ENCODE measurements around the gene JARID2.

Gene JARID2

GRCh38 chr6:15369838-15370237, 124.0 kb downstream of the JARID2 start:
- H3K27me3 ChIP-seq (ENCODE audit: control insufficient read depth in 2 of 2, insufficient read depth in 2 of 2, low read length in 2 of 2): no peaks in the 10 kb centered on the region
- H3K4me3 ChIP-seq (ENCODE audit: low read length in 2 of 2): no peak overlapping the region
- H3K36me3 ChIP-seq (ENCODE audit: control insufficient read depth in 2 of 2, insufficient read depth in 2 of 2, low read length in 2 of 2): no peaks in the 10 kb centered on the region
- H3K4me1 ChIP-seq (ENCODE audit: control insufficient read depth in 2 of 2, insufficient read depth in 2 of 2, low read length in 2 of 2): peaks cover 14 to 21% of the 10 kb centered on the region in 2 donors
- no peak overlapping the region for H3K27ac ChIP-seq (ENCODE audit: low read depth in 2 of 2, low read length in 2 of 2)
- no peaks in the 10 kb centered on the region for H3K9me3 ChIP-seq (ENCODE audit: control insufficient read depth in 2 of 2, low read length in 2 of 2)
- no peak overlapping the region for H3K9ac ChIP-seq (ENCODE audit: low read depth in 1 of 2, low read length in 2 of 2)

GRCh38 chr6:15370733-15371671, 125.1 kb downstream of the JARID2 start:
- H3K9ac ChIP-seq (ENCODE audit: low read depth in 1 of 2, low read length in 2 of 2): no peak overlapping the region
- peaks cover 8 to 12% of the 10 kb centered on the region in 2 donors for H3K4me1 ChIP-seq (ENCODE audit: control insufficient read depth in 2 of 2, insufficient read depth in 2 of 2, low read length in 2 of 2)
- H3K9me3 ChIP-seq (ENCODE audit: control insufficient read depth in 2 of 2, low read length in 2 of 2): no peaks in the 10 kb centered on the region
- H3K27ac ChIP-seq (ENCODE audit: low read depth in 2 of 2, low read length in 2 of 2): no peak overlapping the region
- H3K36me3 ChIP-seq (ENCODE audit: control insufficient read depth in 2 of 2, insufficient read depth in 2 of 2, low read length in 2 of 2): no peaks in the 10 kb centered on the region
- no peak overlapping the region for H3K4me3 ChIP-seq (ENCODE audit: low read length in 2 of 2)
- no peaks in the 10 kb centered on the region for H3K27me3 ChIP-seq (ENCODE audit: control insufficient read depth in 2 of 2, insufficient read depth in 2 of 2, low read length in 2 of 2)

GRCh38 chr6:15372932-15373331, 127.1 kb downstream of the JARID2 start:
- Histone ChIP-seq H3K36me3 (ENCODE audit: control insufficient read depth in 2 of 2, insufficient read depth in 2 of 2, low read length in 2 of 2) (no peaks in the 10 kb centered on the region), H3K4me1 (ENCODE audit: control insufficient read depth in 2 of 2, insufficient read depth in 2 of 2, low read length in 2 of 2) (peaks cover 0 to 2% of the 10 kb centered on the region in 2 donors), H3K9ac (ENCODE audit: low read depth in 1 of 2, low read length in 2 of 2) (no peak overlapping the region), H3K4me3 (ENCODE audit: low read length in 2 of 2) (no peak overlapping the region), H3K27me3 (ENCODE audit: control insufficient read depth in 2 of 2, insufficient read depth in 2 of 2, low read length in 2 of 2) (no peaks in the 10 kb centered on the region), H3K27ac (ENCODE audit: low read depth in 2 of 2, low read length in 2 of 2) (no peak overlapping the region), H3K9me3 (ENCODE audit: control insufficient read depth in 2 of 2, low read length in 2 of 2) (no peaks in the 10 kb centered on the region)

GRCh38 chr6:15374119-15374518, 128.2 kb downstream of the JARID2 start:
- Histone ChIP-seq H3K36me3 (ENCODE audit: control insufficient read depth in 2 of 2, insufficient read depth in 2 of 2, low read length in 2 of 2) (no peaks in the 10 kb centered on the region), H3K27ac (ENCODE audit: low read depth in 2 of 2, low read length in 2 of 2) (no peak overlapping the region), H3K4me1 (ENCODE audit: control insufficient read depth in 2 of 2, insufficient read depth in 2 of 2, low read length in 2 of 2) (peaks cover 0 to 2% of the 10 kb centered on the region in 2 donors), H3K4me3 (ENCODE audit: low read length in 2 of 2) (no peak overlapping the region), H3K9me3 (ENCODE audit: control insufficient read depth in 2 of 2, low read length in 2 of 2) (no peaks in the 10 kb centered on the region), H3K9ac (ENCODE audit: low read depth in 1 of 2, low read length in 2 of 2) (no peak overlapping the region), H3K27me3 (ENCODE audit: control insufficient read depth in 2 of 2, insufficient read depth in 2 of 2, low read length in 2 of 2) (no peaks in the 10 kb centered on the region)

- no peaks in the 10 kb centered on the region for H3K27me3 ChIP-seq (ENCODE audit: control insufficient read depth in 2 of 2, insufficient read depth in 2 of 2, low read length in 2 of 2)
- H3K4me1 ChIP-seq (ENCODE audit: control insufficient read depth in 2 of 2, insufficient read depth in 2 of 2, low read length in 2 of 2): peaks cover 0 to 2% of the 10 kb centered on the region in 2 donors
- no peak overlapping the region for H3K27ac ChIP-seq (ENCODE audit: low read depth in 2 of 2, low read length in 2 of 2)
- no peaks in the 10 kb centered on the region for H3K36me3 ChIP-seq (ENCODE audit: control insufficient read depth in 2 of 2, insufficient read depth in 2 of 2, low read length in 2 of 2)
- H3K9me3 ChIP-seq (ENCODE audit: control insufficient read depth in 2 of 2, low read length in 2 of 2): no peaks in the 10 kb centered on the region
- no peak overlapping the region for H3K9ac ChIP-seq (ENCODE audit: low read depth in 1 of 2, low read length in 2 of 2)
- H3K4me3 ChIP-seq (ENCODE audit: low read length in 2 of 2): no peak overlapping the region
Observed at GRCh38 chr6:15375018-15375417, 129.1 kb downstream of the JARID2 start.

GRCh38 chr6:15375638-15376290, 129.9 kb downstream of the JARID2 start:
- Histone ChIP-seq H3K4me1 (ENCODE audit: control insufficient read depth in 2 of 2, insufficient read depth in 2 of 2, low read length in 2 of 2) (peaks cover 0 to 2% of the 10 kb centered on the region in 2 donors), H3K9me3 (ENCODE audit: control insufficient read depth in 2 of 2, low read length in 2 of 2) (no peaks in the 10 kb centered on the region), H3K4me3 (ENCODE audit: low read length in 2 of 2) (no peak overlapping the region), H3K9ac (ENCODE audit: low read depth in 1 of 2, low read length in 2 of 2) (no peak overlapping the region), H3K27ac (ENCODE audit: low read depth in 2 of 2, low read length in 2 of 2) (no peak overlapping the region), H3K36me3 (ENCODE audit: control insufficient read depth in 2 of 2, insufficient read depth in 2 of 2, low read length in 2 of 2) (no peaks in the 10 kb centered on the region), H3K27me3 (ENCODE audit: control insufficient read depth in 2 of 2, insufficient read depth in 2 of 2, low read length in 2 of 2) (no peaks in the 10 kb centered on the region)

- no peaks in the 10 kb centered on the region for H3K27me3 ChIP-seq (ENCODE audit: control insufficient read depth in 2 of 2, insufficient read depth in 2 of 2, low read length in 2 of 2)
- no peaks in the 10 kb centered on the region for H3K36me3 ChIP-seq (ENCODE audit: control insufficient read depth in 2 of 2, insufficient read depth in 2 of 2, low read length in 2 of 2)
- H3K4me3 ChIP-seq (ENCODE audit: low read length in 2 of 2): no peak overlapping the region
- H3K27ac ChIP-seq (ENCODE audit: low read depth in 2 of 2, low read length in 2 of 2): no peak overlapping the region
- no peak overlapping the region for H3K9ac ChIP-seq (ENCODE audit: low read depth in 1 of 2, low read length in 2 of 2)
- peaks cover 0 to 2% of the 10 kb centered on the region in 2 donors for H3K4me1 ChIP-seq (ENCODE audit: control insufficient read depth in 2 of 2, insufficient read depth in 2 of 2, low read length in 2 of 2)
- H3K9me3 ChIP-seq (ENCODE audit: control insufficient read depth in 2 of 2, low read length in 2 of 2): no peaks in the 10 kb centered on the region
Observed at GRCh38 chr6:15376900-15377487, 131.1 kb downstream of the JARID2 start.

GRCh38 chr6:15378272-15378671, 132.4 kb downstream of the JARID2 start:
- Histone ChIP-seq H3K9me3 (ENCODE audit: control insufficient read depth in 2 of 2, low read length in 2 of 2) (no peaks in the 10 kb centered on the region), H3K9ac (ENCODE audit: low read depth in 1 of 2, low read length in 2 of 2) (no peak overlapping the region), H3K4me3 (ENCODE audit: low read length in 2 of 2) (no peak overlapping the region), H3K27ac (ENCODE audit: low read depth in 2 of 2, low read length in 2 of 2) (no peak overlapping the region), H3K4me1 (ENCODE audit: control insufficient read depth in 2 of 2, insufficient read depth in 2 of 2, low read length in 2 of 2) (peaks cover 0 to 2% of the 10 kb centered on the region in 2 donors), H3K36me3 (ENCODE audit: control insufficient read depth in 2 of 2, insufficient read depth in 2 of 2, low read length in 2 of 2) (no peaks in the 10 kb centered on the region), H3K27me3 (ENCODE audit: control insufficient read depth in 2 of 2, insufficient read depth in 2 of 2, low read length in 2 of 2) (no peaks in the 10 kb centered on the region)

GRCh38 chr6:15378866-15379265, 133.0 kb downstream of the JARID2 start:
- Histone ChIP-seq H3K4me3 (ENCODE audit: low read length in 2 of 2) (no peak overlapping the region), H3K36me3 (ENCODE audit: control insufficient read depth in 2 of 2, insufficient read depth in 2 of 2, low read length in 2 of 2) (no peaks in the 10 kb centered on the region), H3K27ac (ENCODE audit: low read depth in 2 of 2, low read length in 2 of 2) (no peak overlapping the region), H3K4me1 (ENCODE audit: control insufficient read depth in 2 of 2, insufficient read depth in 2 of 2, low read length in 2 of 2) (peaks cover 0 to 2% of the 10 kb centered on the region in 2 donors), H3K27me3 (ENCODE audit: control insufficient read depth in 2 of 2, insufficient read depth in 2 of 2, low read length in 2 of 2) (no peaks in the 10 kb centered on the region), H3K9ac (ENCODE audit: low read depth in 1 of 2, low read length in 2 of 2) (no peak overlapping the region), H3K9me3 (ENCODE audit: control insufficient read depth in 2 of 2, low read length in 2 of 2) (no peaks in the 10 kb centered on the region)

GRCh38 chr6:15380351-15380750, 134.5 kb downstream of the JARID2 start:
- Histone ChIP-seq H3K27ac (ENCODE audit: low read depth in 2 of 2, low read length in 2 of 2) (no peak overlapping the region), H3K36me3 (ENCODE audit: control insufficient read depth in 2 of 2, insufficient read depth in 2 of 2, low read length in 2 of 2) (no peaks in the 10 kb centered on the region), H3K4me1 (ENCODE audit: control insufficient read depth in 2 of 2, insufficient read depth in 2 of 2, low read length in 2 of 2) (no peaks in the 10 kb centered on the region), H3K27me3 (ENCODE audit: control insufficient read depth in 2 of 2, insufficient read depth in 2 of 2, low read length in 2 of 2) (no peaks in the 10 kb centered on the region), H3K9me3 (ENCODE audit: control insufficient read depth in 2 of 2, low read length in 2 of 2) (no peaks in the 10 kb centered on the region), H3K4me3 (ENCODE audit: low read length in 2 of 2) (no peak overlapping the region), H3K9ac (ENCODE audit: low read depth in 1 of 2, low read length in 2 of 2) (no peak overlapping the region)
